ENCODE data around the gene NPEPPS.
"Not testable (repeated sequence)": the region's sequence is repeated elsewhere in the genome, so short reads cannot be mapped to it uniquely, and the experiment has no call there.

NPEPPS gene, protein sequence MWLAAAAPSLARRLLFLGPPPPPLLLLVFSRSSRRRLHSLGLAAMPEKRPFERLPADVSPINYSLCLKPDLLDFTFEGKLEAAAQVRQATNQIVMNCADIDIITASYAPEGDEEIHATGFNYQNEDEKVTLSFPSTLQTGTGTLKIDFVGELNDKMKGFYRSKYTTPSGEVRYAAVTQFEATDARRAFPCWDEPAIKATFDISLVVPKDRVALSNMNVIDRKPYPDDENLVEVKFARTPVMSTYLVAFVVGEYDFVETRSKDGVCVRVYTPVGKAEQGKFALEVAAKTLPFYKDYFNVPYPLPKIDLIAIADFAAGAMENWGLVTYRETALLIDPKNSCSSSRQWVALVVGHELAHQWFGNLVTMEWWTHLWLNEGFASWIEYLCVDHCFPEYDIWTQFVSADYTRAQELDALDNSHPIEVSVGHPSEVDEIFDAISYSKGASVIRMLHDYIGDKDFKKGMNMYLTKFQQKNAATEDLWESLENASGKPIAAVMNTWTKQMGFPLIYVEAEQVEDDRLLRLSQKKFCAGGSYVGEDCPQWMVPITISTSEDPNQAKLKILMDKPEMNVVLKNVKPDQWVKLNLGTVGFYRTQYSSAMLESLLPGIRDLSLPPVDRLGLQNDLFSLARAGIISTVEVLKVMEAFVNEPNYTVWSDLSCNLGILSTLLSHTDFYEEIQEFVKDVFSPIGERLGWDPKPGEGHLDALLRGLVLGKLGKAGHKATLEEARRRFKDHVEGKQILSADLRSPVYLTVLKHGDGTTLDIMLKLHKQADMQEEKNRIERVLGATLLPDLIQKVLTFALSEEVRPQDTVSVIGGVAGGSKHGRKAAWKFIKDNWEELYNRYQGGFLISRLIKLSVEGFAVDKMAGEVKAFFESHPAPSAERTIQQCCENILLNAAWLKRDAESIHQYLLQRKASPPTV

DNA sequence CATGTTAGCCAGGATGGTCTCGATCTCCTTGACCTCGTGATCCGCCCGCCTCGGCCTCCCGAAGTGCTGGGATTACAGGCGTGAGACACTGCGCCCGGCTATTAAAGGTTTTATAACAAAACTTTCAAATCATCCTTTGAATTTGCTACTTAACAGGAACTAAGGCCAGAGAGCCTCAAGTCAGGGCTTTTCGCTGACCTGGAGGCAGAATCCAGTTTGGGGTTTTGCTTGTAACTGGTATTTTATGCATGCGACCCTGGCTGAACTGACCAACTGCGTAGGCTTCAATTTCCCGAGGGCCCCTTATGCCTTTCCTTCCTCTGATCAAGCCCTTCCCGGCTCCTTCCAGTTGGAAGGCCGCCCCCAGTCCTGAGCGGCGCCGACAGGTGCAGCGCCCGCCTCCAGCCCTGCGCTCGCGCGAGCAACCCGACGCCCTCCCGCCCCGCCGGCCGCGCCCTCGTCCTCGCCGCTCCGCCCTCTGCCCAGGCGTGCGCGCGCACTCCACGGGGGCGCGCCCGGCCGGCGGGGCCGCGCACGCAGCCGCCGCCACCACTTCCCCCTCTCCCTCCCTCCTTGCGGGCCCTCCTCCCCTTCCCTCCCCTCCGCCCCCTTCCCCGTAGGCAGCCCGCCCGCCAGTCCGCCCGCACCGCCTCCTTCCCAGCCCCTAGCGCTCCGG lies at the start of gene NPEPPS:
Gene NPEPPS (plus strand): TSS at position 552 of the 676 bp plus-strand sequence. CDS start 193 bp downstream, outside the sequence.
- peak; percentile 70 to 86 for DNase-seq (ENCODE audit: low read depth in 2 of 2, low spot score in 1 of 2)

DNA sequence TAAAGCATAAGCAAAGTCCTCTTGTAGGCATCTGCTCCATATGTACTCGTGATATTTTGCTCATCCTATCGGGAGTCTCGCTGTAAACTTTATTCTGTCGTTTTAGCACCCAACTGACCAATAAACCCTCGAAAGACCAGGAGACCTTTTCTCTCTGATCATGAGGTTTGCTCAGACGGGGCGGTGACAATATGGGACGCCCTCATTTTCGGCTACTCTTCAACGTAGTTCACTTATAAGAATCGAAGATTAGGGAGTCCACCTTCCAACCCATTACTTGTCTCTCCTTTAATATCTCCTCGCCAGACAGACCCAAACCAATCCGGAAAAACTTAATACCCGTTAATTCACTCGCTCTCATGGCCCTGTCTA lies 39.1 kb upstream of the NPEPPS start:
- DNase-seq (ENCODE audit: low read depth in 2 of 2, low spot score in 1 of 2): not testable (repeated sequence)

DNA sequence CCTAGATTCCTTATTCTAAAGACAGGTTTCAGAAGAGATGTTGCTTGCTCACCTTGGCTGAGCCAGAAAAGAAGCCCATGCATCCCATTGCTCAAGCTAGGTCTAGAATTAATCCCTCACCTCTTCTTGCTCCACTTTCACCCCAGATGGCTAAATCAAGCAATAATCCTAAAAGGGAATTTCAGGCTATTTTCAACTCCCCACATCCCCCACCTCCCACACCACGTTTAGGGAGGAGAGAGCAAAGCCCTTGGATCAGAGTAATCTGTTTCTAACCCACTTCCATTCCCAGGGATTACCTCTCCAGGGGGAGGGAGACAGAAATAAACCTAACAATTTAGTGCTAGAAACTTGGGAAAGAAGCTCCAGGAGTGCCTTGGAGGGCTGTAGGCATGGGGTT lies 31.8 kb upstream of the NPEPPS start:
- DNase-seq (ENCODE audit: low read depth in 2 of 2, low spot score in 1 of 2): not testable (repeated sequence)

DNA sequence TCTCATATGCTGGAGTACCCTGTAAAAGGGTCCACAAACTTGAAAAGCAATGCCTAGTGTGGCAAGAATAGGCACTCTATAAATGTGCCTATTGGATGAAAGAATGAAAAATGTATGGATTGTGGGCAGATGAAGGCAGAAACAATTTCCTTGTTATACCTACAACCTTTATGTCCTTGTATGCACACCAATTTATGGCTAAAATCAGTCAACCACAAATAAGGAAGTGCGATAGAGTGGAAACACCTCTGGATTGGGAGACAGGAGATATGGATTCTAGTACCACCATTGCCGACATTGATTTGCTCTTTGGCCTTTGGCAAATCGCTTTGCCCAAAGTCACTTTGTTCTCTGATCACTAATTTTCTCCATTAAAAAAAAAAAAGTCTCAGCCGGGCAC lies 31.4 kb upstream of the NPEPPS start:
- DNase-seq (ENCODE audit: low read depth in 2 of 2, low spot score in 1 of 2): not testable (repeated sequence)

DNA sequence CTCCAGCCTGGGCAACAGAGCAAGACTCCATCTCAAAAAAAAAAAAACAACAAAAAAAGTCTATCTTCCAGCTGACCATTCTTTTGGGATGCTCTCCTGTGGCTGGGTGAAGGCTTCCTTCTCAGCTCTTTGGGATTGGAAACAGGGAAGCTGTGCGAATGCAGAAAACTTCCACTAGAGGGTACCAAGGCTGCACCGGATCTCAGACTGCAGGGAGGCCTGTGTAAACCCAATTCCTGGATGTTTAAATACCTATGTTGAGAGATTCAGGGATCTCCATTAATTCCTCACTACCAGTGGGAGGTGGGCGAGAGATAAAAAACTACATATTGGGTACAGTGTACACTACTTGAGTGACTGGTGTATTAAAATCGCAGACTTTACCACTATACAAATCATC lies 30.3 kb upstream of the NPEPPS start:
- DNase-seq (ENCODE audit: low read depth in 2 of 2, low spot score in 1 of 2): not testable (repeated sequence)

DNA sequence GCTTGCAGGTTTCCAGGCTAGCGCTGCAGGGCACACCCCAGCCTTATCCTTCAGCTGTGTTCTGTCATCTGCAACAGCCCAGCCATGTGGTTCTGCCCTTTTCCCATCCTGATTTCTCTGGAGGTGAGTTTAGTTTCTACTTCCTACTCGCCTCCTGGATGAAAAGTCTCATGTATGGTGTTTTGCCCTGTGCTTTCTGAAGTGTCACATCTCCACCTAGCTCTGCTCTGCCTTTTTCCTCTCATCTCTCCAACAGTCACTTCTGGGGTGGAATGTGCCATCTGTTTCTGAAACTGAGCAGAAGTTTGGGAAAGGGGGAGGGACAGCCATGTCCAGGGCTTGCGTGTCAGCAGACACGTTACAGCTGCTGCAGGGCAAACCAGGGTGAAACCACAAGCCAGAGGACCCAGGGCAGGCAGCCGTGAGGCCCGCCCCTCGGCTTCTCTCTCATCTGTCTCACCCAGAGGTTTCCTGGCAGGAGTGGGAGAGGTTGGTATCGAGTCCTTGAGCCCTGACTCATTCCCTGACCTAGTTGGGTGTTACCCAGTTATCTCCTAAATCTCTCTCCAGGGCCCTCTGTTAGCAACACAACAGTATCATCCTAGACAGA lies 28.7 kb upstream of the NPEPPS start:
- not testable (repeated sequence) for DNase-seq (ENCODE audit: low read depth in 2 of 2, low spot score in 1 of 2)

DNA sequence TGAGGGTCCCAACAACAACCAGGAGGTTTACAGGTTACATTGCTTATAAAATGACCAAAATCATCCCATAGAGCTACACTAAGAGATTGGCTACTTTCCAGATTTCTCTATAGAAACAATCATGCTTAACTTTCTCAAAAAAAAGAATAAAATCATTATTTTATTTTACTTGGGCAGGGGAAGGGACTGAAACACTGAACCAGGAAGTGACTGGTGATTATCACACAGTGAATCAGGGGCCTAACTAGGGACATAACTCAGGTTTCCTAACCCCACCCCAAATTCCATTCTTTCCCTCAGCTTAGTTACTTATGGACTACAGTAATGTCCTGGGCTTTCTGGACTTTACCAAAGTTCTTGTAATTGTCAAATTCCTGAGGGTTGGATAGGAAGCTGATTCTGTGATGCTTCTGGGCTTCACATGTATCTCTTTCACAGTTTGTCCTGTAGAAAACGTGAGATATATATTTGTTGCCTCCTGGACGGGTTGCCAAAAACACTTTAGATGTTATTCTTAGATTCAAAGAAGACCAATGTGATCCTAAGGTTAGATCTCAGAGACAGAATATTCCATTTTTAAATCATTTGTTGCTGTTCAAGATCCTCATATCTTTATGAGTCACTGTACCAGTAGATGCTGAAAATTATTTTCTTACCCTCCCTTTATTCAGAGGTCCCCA lies 28.0 kb upstream of the NPEPPS start:
- not testable (repeated sequence) for DNase-seq (ENCODE audit: low read depth in 2 of 2, low spot score in 1 of 2)

DNA sequence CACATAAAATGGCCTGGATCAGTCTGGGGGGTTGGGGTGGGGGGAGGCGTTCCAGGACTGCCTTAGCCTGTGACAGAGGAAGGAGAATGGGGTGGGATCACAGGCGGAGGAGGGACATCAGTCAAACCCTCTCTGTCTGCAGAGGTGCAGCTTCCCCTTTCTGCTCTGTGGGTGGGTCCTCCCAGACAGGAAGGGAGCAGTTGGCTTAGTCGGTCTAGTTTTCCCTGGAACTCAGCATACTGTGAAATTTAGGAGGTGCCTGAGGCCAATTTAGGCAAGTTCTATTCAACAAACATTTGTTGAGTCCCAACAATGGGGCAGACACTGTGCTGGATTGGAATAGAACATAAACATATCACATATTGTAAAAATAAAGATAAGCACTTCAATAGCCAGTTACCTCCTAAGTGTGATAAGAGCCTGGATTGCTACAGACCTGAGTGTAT lies 19.2 kb upstream of the NPEPPS start:
- not testable (repeated sequence) for DNase-seq (ENCODE audit: low read depth in 2 of 2, low spot score in 1 of 2)

DNA sequence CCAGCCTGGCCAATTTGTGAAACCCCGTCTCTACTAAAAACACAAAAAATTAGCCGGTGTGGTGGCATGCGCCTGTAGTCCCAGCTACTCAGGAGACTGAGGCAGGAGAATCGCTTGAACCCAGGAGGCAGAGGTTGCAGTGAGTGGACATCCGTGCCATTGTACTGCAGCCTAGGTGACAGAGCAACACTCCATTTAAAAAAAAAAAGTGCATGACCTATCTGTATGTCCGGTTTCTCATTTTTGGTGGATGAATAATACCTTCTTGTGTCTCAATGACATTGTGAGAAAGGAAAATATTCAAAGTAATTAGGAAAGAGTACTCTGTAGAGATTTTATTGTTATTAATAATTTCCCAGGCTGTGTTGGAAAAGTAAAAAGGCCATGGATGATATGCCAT lies 17.6 kb upstream of the NPEPPS start:
- not testable (repeated sequence) for DNase-seq (ENCODE audit: low read depth in 2 of 2, low spot score in 1 of 2)

DNA sequence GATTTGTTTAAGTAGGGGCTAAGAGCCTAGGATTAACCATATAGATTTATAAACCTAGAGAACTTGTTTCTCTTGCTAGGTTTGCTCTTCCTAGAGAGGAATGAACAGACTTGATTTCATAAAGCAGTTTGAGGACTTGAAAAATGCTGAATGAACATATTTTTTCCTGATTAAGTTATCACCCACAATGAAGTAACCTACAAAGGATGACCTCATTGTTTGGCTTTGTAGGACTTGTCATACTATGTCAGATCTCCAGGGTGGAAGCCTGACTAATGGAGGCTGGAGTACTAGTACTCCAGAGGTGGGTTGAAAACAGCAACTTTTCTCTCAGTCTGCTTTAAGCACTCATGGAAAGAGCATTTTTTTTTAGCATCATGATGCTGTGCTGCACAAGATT lies 12.0 kb upstream of the NPEPPS start:
- not testable (repeated sequence) for DNase-seq (ENCODE audit: low read depth in 2 of 2, low spot score in 1 of 2)

DNA sequence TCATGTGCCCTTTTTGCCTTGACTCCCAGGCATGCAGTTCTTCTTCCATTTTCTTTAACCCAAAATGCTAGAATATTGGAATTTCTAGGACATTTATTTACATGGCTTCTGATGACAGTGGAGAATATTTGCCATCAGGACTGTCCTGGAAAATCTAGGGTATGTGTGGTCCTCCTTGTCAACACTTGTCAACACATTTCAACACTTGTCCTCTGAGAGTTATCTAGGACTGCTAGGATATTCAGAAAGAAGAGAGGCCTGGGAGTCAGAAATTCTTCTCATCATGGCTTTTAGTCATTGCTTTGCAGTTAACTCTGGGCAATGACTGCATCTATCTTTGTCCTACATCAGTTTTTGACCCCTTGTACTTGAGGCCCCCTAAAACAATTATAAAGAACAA lies 11.5 kb upstream of the NPEPPS start:
- DNase-seq (ENCODE audit: low read depth in 2 of 2, low spot score in 1 of 2): not testable (repeated sequence)

DNA sequence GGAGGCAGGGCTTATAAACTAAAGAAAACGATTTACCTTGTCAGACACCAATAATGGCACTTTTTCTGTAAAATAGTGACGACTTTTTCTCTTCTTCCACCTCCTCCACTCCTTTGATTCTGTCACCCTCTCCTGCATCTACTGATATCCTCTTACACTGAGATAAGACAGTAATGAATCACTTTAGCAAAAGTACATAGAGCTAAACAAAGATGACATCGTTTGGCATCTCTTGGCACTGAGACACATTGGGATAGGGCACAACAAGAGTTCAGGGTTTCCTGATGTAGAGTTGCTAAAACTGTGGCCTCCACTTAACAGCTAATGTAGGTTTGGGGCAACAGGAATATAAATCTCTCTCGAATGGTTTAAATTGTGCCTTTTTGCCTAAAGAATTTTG lies 10.6 kb upstream of the NPEPPS start:
- not testable (repeated sequence) for DNase-seq (ENCODE audit: low read depth in 2 of 2, low spot score in 1 of 2)

DNA sequence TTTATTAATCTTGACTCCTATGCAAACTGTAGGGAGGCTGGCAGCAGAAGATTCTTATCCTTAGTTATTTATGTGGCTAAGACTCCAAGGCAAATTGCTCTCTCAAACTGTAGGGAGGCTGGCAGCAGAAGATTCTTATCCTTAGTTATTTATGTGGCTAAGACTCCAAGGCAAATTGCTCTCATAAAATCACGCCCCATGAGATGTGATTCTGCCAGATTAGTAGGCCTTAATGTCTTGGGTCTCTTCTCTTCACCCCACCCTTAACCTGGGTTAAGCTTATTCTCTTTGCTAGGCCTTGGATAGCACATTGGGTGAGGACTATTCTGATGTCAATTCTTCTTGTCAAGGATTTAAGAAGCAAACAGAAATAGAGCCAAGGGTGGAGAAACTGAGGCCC lies 9.5 kb upstream of the NPEPPS start:
- DNase-seq (ENCODE audit: low read depth in 2 of 2, low spot score in 1 of 2): not testable (repeated sequence)

DNA sequence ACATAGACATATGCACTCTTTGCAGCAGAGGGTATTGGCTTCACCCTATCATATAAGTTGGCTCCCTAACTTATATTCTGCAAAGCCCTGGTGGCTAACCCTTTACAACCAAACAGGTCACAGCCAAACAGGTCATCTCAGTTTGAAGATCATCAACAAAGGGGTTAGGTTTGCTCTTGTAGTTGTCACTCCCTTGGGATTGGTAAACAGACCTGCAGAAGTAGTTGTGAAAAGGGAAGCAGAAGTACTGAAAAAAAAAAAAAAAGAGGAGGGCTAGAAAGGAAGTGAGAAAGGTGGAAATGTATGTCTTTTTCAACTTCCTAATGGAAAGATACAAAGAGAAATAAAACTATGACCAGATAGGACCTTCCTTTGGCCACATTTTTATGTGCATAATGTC lies 8.6 kb upstream of the NPEPPS start:
- DNase-seq (ENCODE audit: low read depth in 2 of 2, low spot score in 1 of 2): not testable (repeated sequence)

DNA sequence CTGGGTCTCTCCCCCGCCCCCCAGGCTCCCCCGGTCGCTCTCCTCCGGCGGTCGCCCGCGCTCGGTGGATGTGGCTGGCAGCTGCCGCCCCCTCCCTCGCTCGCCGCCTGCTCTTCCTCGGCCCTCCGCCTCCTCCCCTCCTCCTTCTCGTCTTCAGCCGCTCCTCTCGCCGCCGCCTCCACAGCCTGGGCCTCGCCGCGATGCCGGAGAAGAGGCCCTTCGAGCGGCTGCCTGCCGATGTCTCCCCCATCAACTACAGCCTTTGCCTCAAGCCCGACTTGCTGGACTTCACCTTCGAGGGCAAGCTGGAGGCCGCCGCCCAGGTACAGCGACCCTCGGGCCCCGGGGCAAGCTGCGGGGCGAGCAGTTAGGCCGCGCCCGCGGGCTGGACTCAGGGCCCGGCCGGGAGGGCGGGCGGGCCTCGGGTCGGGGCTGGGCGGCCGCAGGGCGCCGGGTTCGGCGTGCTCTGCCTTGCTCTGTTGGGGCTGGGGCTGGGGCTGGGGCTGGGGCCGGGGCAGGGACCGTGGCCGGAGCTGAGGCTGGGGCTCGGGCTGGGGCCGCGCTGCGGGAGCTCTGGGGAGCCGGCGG lies 419 bp downstream of the NPEPPS start:
- DNase-seq (ENCODE audit: low read depth in 2 of 2, low spot score in 1 of 2): not testable (repeated sequence)

DNA sequence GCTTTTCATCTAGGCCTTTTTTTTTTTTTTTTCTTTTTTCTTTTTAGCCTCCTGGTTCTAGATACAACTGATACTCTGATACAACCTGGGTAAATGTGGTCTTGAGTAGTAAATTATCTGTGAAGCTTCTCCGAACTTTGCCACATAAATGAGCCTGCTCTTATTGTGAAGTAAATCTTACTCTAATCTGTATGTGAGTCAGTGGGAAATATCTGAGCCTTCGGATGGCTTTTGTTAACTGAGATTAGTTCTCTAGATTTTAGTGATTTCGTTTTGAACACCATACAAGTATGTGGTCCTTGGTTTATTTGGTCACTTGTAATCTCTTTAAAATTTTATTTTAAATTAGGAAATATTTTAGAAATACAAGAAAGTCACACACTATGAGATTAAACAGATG lies 8.2 kb downstream of the NPEPPS start:
- not testable (repeated sequence) for DNase-seq (ENCODE audit: low read depth in 2 of 2, low spot score in 1 of 2)

DNA sequence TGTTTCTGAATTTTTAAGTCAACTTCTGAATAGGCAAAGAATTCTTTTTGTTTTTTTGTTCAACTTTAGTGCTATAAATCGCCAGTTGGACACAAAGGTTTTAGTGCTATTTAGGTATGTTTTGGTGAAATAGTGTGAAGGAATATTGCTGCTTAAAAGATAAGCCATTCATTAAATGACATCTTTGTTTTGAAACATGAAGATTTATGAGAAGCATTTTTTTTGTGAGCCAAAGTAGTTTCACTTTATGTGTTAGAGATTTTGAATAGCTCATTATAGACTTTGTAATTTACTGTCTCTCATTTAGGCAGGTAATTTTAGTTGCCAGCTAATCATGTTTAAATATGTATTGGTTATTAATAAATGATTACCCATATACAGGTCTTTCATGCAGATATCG lies 10.8 kb downstream of the NPEPPS start:
- not testable (repeated sequence) for DNase-seq (ENCODE audit: low read depth in 2 of 2, low spot score in 1 of 2)

DNA sequence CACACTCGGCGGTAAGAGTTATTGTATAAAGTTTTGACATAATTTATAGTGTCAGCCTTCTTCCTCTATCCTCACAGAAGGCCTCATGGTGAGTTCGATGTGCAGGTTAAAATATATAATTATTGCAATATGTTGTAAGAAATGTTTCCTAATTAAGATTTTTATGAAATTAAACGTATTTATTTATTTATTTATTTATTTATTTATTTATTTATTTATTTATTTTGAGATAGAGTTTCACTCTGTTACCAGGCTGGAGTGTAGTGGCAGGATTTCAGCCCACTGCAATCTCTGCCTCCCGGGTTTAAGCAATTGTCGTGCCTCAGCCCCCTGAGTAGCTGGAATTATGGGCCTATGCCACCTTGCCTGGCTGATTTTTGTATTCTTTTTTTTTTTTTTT lies 13.4 kb downstream of the NPEPPS start:
- not testable (repeated sequence) for DNase-seq (ENCODE audit: low read depth in 2 of 2, low spot score in 1 of 2)

DNA sequence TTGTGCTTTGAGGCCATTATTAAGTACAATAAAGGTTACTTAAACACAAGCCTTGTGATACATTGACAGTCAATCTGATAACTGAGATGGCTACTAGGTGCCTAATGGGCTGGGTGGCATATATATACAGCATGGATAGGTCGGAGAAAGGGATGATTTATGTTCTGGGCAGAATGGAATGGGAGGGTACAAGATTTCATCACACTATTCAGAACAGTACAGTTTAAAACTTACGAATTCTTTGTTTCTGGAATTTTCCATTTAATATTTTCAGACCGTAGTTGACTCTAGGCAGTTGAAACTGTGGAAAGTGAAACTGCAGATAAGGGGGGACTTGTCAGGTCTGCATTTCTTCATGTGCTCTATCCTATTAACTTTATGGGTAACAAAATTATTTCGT lies 23.8 kb downstream of the NPEPPS start:
- not testable (repeated sequence) for DNase-seq (ENCODE audit: low read depth in 2 of 2, low spot score in 1 of 2)

DNA sequence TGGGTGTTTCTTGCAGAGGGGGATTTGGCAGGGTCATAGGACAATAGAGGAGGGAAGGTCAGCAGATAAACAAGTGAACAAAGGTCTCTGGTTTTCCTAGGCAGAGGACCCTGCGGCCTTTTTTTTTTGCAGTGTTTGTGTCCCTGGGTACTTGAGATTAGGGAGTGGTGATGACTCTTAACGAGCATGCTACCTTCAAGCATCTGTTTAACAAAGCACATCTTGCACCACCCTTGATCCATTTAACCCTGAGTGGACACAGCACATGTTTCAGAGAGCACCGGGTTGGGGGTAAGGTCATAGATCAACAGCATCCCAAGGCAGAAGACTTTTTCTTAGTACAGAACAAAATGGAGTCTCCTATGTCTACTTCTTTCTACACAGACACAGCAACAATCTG lies 25.2 kb downstream of the NPEPPS start:
- DNase-seq (ENCODE audit: low read depth in 2 of 2, low spot score in 1 of 2): not testable (repeated sequence)
